H1 (cell line): Measurements from ENCODE around the gene SEPTIN5. TPM values are rescaled to one million over a fixed set of nuclear protein-coding genes. Genes with fewer than 3 reads are reported as not detected.

ENCODE experiments used
- CTCF ChIA-PET: fragments of 300-600 bp; sonication (Branson Sonifier 250); formaldehyde crosslinking; loops from one replicate; lab custom pipeline; 2021; ENCODE audit not compliant: partially characterized antibody; lab: Charles Lee
- POLR2A ChIA-PET: fragments of 300-600 bp; sonication (Branson Sonifier 250); formaldehyde crosslinking; loops from one replicate; lab custom pipeline; 2021; ENCODE audit warnings: inconsistent platforms; ENCODE audit not compliant: partially characterized antibody; lab: Charles Lee
- DNase-seq, 2 experiments: peaks; one replicate each; pipeline versions ENCODE4 v3.0.0 to v3.0.0-alpha.2; 2010 to 2022; ENCODE audit warnings: low spot score in 2 of 2, low read depth in 1 of 2, mixed read lengths in 1 of 2
- FAIRE-seq: peaks from 2 replicates; lab custom pipeline; 2011; peaks lifted over from hg19 to GRCh38; lab: Jason Lieb, UNC
- H2AFZ ChIP-seq: 2 replicates; pipeline ENCODE4 v1.8.1; 2012; ENCODE audit warnings: low read length, inconsistent platforms
- H2AK5ac ChIP-seq: 2 replicates; pipeline ENCODE4 v1.6.1; 2013; ENCODE audit warnings: low read depth, low read length
- H2BK120ac ChIP-seq: replicated peaks from 2 replicates; pipeline ENCODE3; 2013; ENCODE audit warnings: low read depth, low read length, inconsistent platforms
- H2BK12ac ChIP-seq: 2 replicates; pipeline ENCODE4 v1.6.1; 2013; ENCODE audit warnings: low read depth, low read length
- H2BK15ac ChIP-seq: 2 replicates; pipeline ENCODE4 v1.6.1; 2013; ENCODE audit warnings: low read length
- H2BK20ac ChIP-seq: 2 replicates; pipeline ENCODE4 v1.6.1; 2013; ENCODE audit warnings: low read length
- H2BK5ac ChIP-seq: 2 replicates; pipeline ENCODE4 v1.6.1; 2013; ENCODE audit warnings: low read depth, low read length
- H3K14ac ChIP-seq: 2 replicates; pipeline ENCODE4 v1.6.1; 2013; ENCODE audit warnings: inconsistent platforms; ENCODE audit not compliant: insufficient read length
- H3K18ac ChIP-seq: 2 replicates; pipeline ENCODE4 v1.6.1; 2013; ENCODE audit warnings: low read length; ENCODE audit errors: extremely low read depth
- H3K23ac ChIP-seq: 2 replicates; pipeline ENCODE4 v1.6.1; 2013; ENCODE audit warnings: inconsistent platforms; ENCODE audit not compliant: insufficient read length
- H3K23me2 ChIP-seq: 2 replicates; pipeline ENCODE4 v1.6.1; 2013; ENCODE audit warnings: low read depth, low read length
- H3K27ac ChIP-seq: 2 replicates; pipeline ENCODE4 v1.6.1; 2011; ENCODE audit warnings: low read depth, low read length, inconsistent platforms
- H3K27me3 ChIP-seq, 4 experiments: replicated peaks in 1 of 4; 1 replicate in 1 of 4; 2 replicates in 3 of 4; pipeline versions ENCODE4 v1.6.1 to v1.8.1; 2011 to 2013; ENCODE audit warnings: low read length in 3 of 4, mild to moderate bottlenecking in 3 of 4, inconsistent platforms in 2 of 4, mixed read lengths in 2 of 4, moderate library complexity in 1 of 4; ENCODE audit not compliant: control insufficient read depth in 3 of 4, insufficient read depth in 3 of 4; ENCODE audit errors: extremely low read depth in 1 of 4
- H3K36me3 ChIP-seq, 4 experiments: 2 replicates each; pipeline versions ENCODE4 v1.6.1 to v1.8.1; 2011 to 2013; ENCODE audit warnings: mild to moderate bottlenecking in 4 of 4, low read length in 3 of 4, moderate library complexity in 2 of 4, control low read depth in 1 of 4, inconsistent platforms in 1 of 4; ENCODE audit not compliant: insufficient read depth in 4 of 4, control insufficient read depth in 2 of 4
- H3K4ac ChIP-seq: replicated peaks from 2 replicates; pipeline ENCODE3; 2013; ENCODE audit warnings: low read length, low read depth, mixed read lengths, inconsistent platforms; ENCODE audit not compliant: insufficient read length
- H3K4me1 ChIP-seq, 4 experiments: replicated peaks in 1 of 4; 1 replicate in 1 of 4; 2 replicates in 3 of 4; pipeline versions ENCODE4 v1.6.1 to v1.8.1; 2011 to 2013; ENCODE audit warnings: low read length in 3 of 4, inconsistent platforms in 2 of 4, mixed read lengths in 1 of 4; ENCODE audit not compliant: insufficient read depth in 4 of 4, control insufficient read depth in 3 of 4
- H3K4me2 ChIP-seq, 2 experiments: 2 replicates each; pipeline versions ENCODE4 v1.6.1 to v1.8.1; 2011 to 2013; ENCODE audit warnings: low read depth in 2 of 2, low read length in 2 of 2, control low read depth in 1 of 2, inconsistent platforms in 1 of 2, mild to moderate bottlenecking in 1 of 2; ENCODE audit not compliant: insufficient read depth in 1 of 2
- H3K4me3 ChIP-seq, 4 experiments: fragments of 200-600, 300-600 bp in 1 of 4; sonication (generic), shearing (Covaris generic), sonication (Bioruptor Twin) in 1 of 4; 2 replicates each; pipeline versions ENCODE4 v1.5.1 to v1.8.1; 2011 to 2016; ENCODE audit warnings: low read length in 4 of 4, low read depth in 3 of 4, control low read depth in 2 of 4, inconsistent platforms in 2 of 4, mild to moderate bottlenecking in 2 of 4, mixed read lengths in 1 of 4, moderate library complexity in 1 of 4; ENCODE audit not compliant: insufficient read depth in 2 of 4; ENCODE audit errors: extremely low read depth in 1 of 4
- H3K56ac ChIP-seq: replicated peaks from 2 replicates; pipeline ENCODE3; 2013; ENCODE audit warnings: low read depth, mild to moderate bottlenecking, mixed read lengths, low read length, inconsistent platforms; ENCODE audit not compliant: insufficient read length
- H3K79me1 ChIP-seq: 2 replicates; pipeline ENCODE4 v1.6.1; 2013; ENCODE audit warnings: low read depth, low read length, control low read depth
- H3K79me2 ChIP-seq, 2 experiments: 2 replicates each; pipeline versions ENCODE4 v1.6.1 to v1.8.1; 2012 to 2013; ENCODE audit warnings: low read length in 2 of 2, mild to moderate bottlenecking in 2 of 2, inconsistent platforms in 1 of 2; ENCODE audit not compliant: insufficient read depth in 2 of 2, control insufficient read depth in 1 of 2
- H3K9ac ChIP-seq, 4 experiments: replicated peaks in 1 of 4; 1 replicate in 1 of 4; 2 replicates in 3 of 4; pipeline versions ENCODE4 v1.6.1 to v1.8.1; 2011 to 2013; ENCODE audit warnings: low read depth in 3 of 4, low read length in 3 of 4, control low read depth in 2 of 4, mild to moderate bottlenecking in 2 of 4, moderate library complexity in 2 of 4, inconsistent platforms in 1 of 4; ENCODE audit errors: extremely low read depth in 1 of 4
- H3K9me3 ChIP-seq, 2 experiments: 2 replicates each; pipeline versions ENCODE4 v1.6.1 to v1.8.1; 2012 to 2013; ENCODE audit warnings: mild to moderate bottlenecking in 2 of 2, moderate library complexity in 2 of 2, control low read depth in 1 of 2, inconsistent platforms in 1 of 2, low read depth in 1 of 2, low read length in 1 of 2, mixed read lengths in 1 of 2; ENCODE audit not compliant: insufficient read depth in 2 of 2
- H4K20me1 ChIP-seq, 2 experiments: replicated peaks in 1 of 2; 2 replicates each; pipeline versions ENCODE3 to v1.8.1; 2011 to 2013; ENCODE audit warnings: inconsistent platforms in 2 of 2, low read length in 2 of 2, mild to moderate bottlenecking in 1 of 2; ENCODE audit not compliant: insufficient read depth in 2 of 2, control insufficient read depth in 1 of 2
- H4K5ac ChIP-seq: 2 replicates; pipeline ENCODE4 v1.6.1; 2013; ENCODE audit warnings: low read length, low read depth, mixed read lengths, inconsistent platforms; ENCODE audit not compliant: insufficient read length
- H4K8ac ChIP-seq: 2 replicates; pipeline ENCODE4 v1.8.0; 2013; ENCODE audit warnings: mild to moderate bottlenecking, moderate library complexity, low read length, inconsistent platforms; ENCODE audit not compliant: insufficient read depth; ENCODE audit errors: extremely low read depth
- H4K91ac ChIP-seq: replicated peaks from 2 replicates; pipeline ENCODE3; 2013; ENCODE audit warnings: low read length, mixed read lengths, inconsistent platforms; ENCODE audit not compliant: insufficient read length
- BRCA1 ChIP-seq: IDR thresholded peaks from 2 replicates; pipeline ENCODE4 v1.6.1; 2012; ENCODE audit warnings: low read depth, low read length, improper control_type of control experiment
- CHD1 ChIP-seq: IDR thresholded peaks from 2 replicates; pipeline ENCODE4 v1.6.1; 2012; ENCODE audit warnings: low read depth, low read length, improper control_type of control experiment
- NANOG ChIP-seq: IDR thresholded peaks from 2 replicates; pipeline ENCODE4 v1.6.1; 2011; ENCODE audit warnings: low read length, low read depth, mild to moderate bottlenecking, inconsistent platforms; ENCODE audit not compliant: insufficient read depth, poor library complexity, severe bottlenecking
- POLR2AphosphoS5 ChIP-seq: IDR thresholded peaks from 2 replicates; pipeline ENCODE4 v1.6.1; 2011; ENCODE audit warnings: low read depth, low read length
- SIRT6 ChIP-seq: IDR thresholded peaks from one replicate; pipeline ENCODE4 v1.7.1; 2012; ENCODE audit warnings: low read length, inconsistent platforms
- SP2 ChIP-seq: IDR thresholded peaks from 2 replicates; pipeline ENCODE4 v1.6.1; 2012; ENCODE audit warnings: mild to moderate bottlenecking, low read length, inconsistent platforms
- SP4 ChIP-seq: IDR thresholded peaks from 2 replicates; pipeline ENCODE4 v1.6.1; 2012; ENCODE audit warnings: low read length, inconsistent platforms
- WGBS, 2 experiments: shearing (Covaris generic) in 1 of 2; methylation state at CpG; one replicate each; pipeline versions ENCODE4 v1.1.6 to v1.1.7; 2013 to 2015; ENCODE audit warnings: low lambda C conversion rate in 2 of 2, mixed read lengths in 2 of 2, inconsistent platforms in 1 of 2, low coverage in 1 of 2, missing lambda C conversion rate in 1 of 2; ENCODE audit not compliant: insufficient replicate concordance in 2 of 2, insufficient coverage in 1 of 2, insufficient read length in 1 of 2; ENCODE audit errors: extremely low coverage in 1 of 2, missing lambda C conversion rate in 1 of 2; 5-methylcytosine and 5-hydroxymethylcytosine counted together
- polyA plus RNA-seq, 7 experiments: library from polyadenylated mRNA; depleted of rRNA in 3 of 7; stranded (reverse) in 5 of 7; unstranded in 2 of 7; fragments of >200 nt in 5 of 7; fragments of 200-250 nt in 2 of 7; gene quantifications; 1 replicate in 5 of 7; 2 replicates in 1 of 7; 4 replicates in 1 of 7; pipeline versions ENCODE4 v1.2.1 to v1.2.3, GENCODE V29; 2011 to 2013; ENCODE audit warnings: missing spikeins in 2 of 7, mixed read lengths in 2 of 7
- total RNA-seq: library from RNA; stranded (reverse); fragmentation: NEBNext Ultra II Directional; extraction: Animal tissue kit (Norgen Biotek cat#: 25700); gene quantifications from 2 replicates; pipeline ENCODE4 v1.2.1, GENCODE V29; 2021

Gene SEPTIN5
- total and polyA plus RNA-seq, 2 of the 8 experiments (the other 6 are each of a cell fraction or from before 2014, with no cell fraction given), result 6.0 to 8.6 TPM

DNA sequence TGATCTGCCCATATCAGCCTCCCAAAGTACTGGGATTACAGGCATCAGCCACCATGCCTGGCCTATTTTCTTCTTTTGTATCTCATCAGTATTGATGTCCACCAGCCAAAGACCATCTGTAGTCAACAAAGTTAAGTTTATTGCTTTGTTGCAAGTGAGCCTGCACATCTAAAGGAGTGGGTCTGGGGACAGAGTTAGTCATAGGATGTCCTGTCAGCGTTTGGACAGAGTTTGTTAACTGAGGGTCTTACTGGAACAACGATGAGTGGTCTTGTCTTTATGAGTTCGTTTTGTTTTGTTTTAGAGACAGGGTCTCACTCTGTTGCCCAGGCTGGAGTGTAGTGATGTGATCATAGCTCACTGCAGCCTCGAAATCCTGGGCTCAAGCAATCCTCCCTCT, 40.6 kb upstream of the SEPTIN5 start:
- POLR2A ChIA-PET, result no interaction called here
- no peak overlapping the region for H2AK5ac ChIP-seq
- H3K27me3 ChIP-seq, result no peaks in the 10 kb centered on the region
- H3K79me1 ChIP-seq, result no peaks in the 10 kb centered on the region
- H2AFZ ChIP-seq, result no peak overlapping the region
- H3K4ac ChIP-seq, result no peak overlapping the region
- H3K4me2 ChIP-seq, result no peak overlapping the region
- H3K18ac ChIP-seq, result no peak overlapping the region
- CTCF ChIA-PET, result interaction anchor here (8.2 kb wide), 1 partner anchor 29 kb away, joined by 76 read pairs; no protein-coding TSS in a partner anchor
- H2BK120ac ChIP-seq, result no peak overlapping the region
- H2BK12ac ChIP-seq, result no peak overlapping the region
- H3K23me2 ChIP-seq, result no peaks in the 10 kb centered on the region
- no peak overlapping the region for H2BK20ac ChIP-seq
- FAIRE-seq, result no peak
- TF ChIP-seq POLR2AphosphoS5, result no peak
- no peak for TF ChIP-seq SIRT6
- no peak for TF ChIP-seq SP4
- TF ChIP-seq NANOG, result no peak
- no peak for TF ChIP-seq SP2
- TF ChIP-seq BRCA1, result no peak
- TF ChIP-seq CHD1, result no peak
- WGBS, 2 experiments, result 87% methylated on average over 4 of the region's 4 CpGs; no CpG with 5 or more reads in 1 of the 2 experiments
- no peak overlapping the region for H3K23ac ChIP-seq
- peaks cover 0 to 2% of the 10 kb centered on the region in 2 experiments; a peak in 1 of 4 replicates for H3K9me3 ChIP-seq
- no peak overlapping the region for H3K27ac ChIP-seq
- H4K91ac ChIP-seq, result no peak overlapping the region
- peaks cover 0 to under 1% (median 0%) of the 10 kb centered on the region in 4 experiments; a peak in 2 of 7 replicates for H3K4me1 ChIP-seq
- no peaks in the 10 kb centered on the region for H4K20me1 ChIP-seq
- no peak overlapping the region for H3K14ac ChIP-seq
- H2BK5ac ChIP-seq, result no peak overlapping the region
- no peak overlapping the region for H3K4me3 ChIP-seq
- no peaks in the 10 kb centered on the region for H3K79me2 ChIP-seq
- no peak overlapping the region for H4K5ac ChIP-seq
- no peak overlapping the region for H3K56ac ChIP-seq
- no peak overlapping the region for H3K9ac ChIP-seq
- H4K8ac ChIP-seq, result no peak overlapping the region
- no peak for DNase-seq
- H2BK15ac ChIP-seq, result no peak overlapping the region
- H3K36me3 ChIP-seq, result no peaks in the 10 kb centered on the region
